Fibroblast of peridontal ligament (primary cell): ENCODE results near the gene MICA.
"Not testable (repeated sequence)": the region's sequence is repeated elsewhere in the genome, so short reads cannot be mapped to it uniquely, and the experiment has no call there.

ENCODE experiments used
- DNase-seq: peaks from one replicate; pipeline ENCODE4 v3.0.0-alpha.2; 2010; ENCODE audit errors: extremely low read depth

The MICA gene

DNA sequence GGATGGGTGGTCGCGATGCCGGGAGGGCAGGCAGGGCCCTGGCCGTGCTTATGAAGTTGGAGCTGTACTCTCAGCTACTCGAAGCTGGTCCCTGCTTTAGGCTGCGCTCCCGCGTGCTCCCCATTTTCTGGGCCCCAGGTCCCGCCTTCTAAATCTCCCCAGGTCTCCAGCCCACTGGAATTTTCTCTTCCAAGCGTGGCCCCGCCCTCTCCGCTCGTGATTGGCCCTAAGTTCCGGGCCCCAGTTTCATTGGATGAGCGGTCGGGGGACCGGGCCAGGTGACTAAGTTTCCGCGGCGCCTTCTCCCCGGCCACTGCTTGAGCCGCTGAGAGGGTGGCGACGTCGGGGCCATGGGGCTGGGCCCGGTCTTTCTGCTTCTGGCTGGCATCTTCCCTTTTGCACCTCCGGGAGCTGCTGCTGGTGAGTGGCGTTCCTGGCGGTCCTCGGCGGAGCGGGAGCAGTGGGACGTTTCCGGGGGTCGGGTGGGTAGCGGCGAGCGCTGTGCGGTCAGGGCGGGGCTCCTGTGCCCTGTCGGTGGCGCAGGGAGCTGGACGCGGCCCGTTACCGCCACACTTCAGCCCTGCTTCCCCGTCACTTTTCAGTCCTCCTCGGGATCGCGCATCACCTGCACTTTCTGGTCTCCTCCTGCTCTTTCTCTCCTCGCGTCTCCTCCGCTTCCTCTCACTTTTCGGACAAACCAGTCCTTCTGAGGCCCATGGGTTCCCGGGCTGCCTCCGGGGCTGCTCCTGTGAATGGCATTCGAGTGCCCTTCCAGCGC lies at the start of gene MICA:
Gene MICA (plus strand): TSS at position 313 of the 778 bp plus-strand sequence. CDS start 38 bp downstream, at position 351.
- DNase-seq = peak; percentile 78

DNA sequence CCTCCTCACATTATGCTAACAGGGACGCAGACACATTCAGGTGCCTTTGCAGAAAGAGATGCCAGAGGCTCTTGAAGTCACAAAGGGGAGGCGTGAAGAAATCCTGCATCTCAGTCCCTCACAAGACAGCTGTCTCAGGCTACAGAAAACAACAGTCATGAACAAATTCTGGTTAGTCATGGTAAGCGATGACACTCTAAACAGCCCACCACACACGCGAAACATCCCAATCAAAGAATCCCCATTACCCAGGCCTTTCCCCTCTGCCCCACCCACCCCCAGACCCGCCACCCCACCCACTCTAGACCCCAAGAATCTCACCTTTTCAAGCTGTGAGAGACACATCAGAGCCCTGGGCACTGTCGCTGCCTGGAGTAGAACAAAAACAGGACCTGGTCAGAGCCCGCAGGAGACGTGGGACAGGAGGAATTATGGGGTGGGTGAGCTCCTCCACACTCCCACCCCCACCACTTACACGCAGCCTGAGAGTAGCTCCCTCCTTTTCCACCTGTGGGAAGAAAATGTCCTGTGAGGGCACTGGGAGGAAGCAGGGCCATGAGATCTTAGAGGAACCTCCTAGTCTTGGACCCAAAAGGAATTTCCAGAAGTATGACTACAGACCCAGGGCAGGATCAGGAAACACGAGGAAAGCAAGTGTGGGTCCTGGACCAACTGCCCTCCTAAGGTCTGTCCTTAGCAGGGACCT lies 49.1 kb upstream of the MICA start:
- no peak for DNase-seq

DNA sequence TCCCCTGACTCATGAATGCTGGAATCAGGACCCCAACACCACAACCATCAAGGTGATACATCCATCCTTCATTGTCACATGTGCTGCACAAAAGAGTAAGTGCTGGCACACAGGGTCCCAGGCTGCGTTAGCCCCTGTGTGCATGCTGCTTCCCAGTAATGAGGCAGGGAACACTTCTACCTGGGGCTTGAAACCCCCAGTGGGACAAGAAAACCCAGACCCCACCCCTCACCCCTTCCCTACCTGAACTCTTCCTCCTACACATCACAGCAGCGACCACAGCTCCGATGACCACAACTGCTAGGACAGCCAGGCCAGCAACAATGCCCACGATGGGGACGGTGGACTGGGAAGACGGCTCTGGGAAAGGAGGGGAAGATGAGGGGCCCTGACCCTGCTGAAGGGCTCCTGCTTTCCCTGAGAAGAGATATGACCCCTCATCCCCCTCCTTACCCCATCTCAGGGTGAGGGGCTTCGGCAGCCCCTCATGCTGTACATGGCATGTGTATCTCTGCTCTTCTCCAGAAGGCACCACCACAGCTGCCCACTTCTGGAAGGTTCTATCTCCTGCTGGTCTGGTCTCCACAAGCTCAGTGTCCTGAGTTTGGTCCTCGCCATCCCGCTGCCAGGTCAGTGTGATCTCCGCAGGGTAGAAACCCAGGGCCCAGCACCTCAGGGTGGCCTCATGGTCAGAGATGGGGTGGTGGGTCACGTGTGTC lies 48.4 kb upstream of the MICA start:
- DNase-seq = no peak

- no peak for DNase-seq
These were observed 47.8 kb upstream of the MICA start for GRCh38 chr6:31355583-31355948.

GRCh38 chr6:31356216-31356945 lies 47.0 kb upstream of the MICA start:
- peak; percentile 35 for DNase-seq

GRCh38 chr6:31356946-31357466 lies 46.4 kb upstream of the MICA start, which contains the start of gene HLA-B:
Gene HLA-B (minus strand): TSS chr6:31357179. CDS start chr6:31357158, 21 bp downstream.
- DNase-seq = peak; percentile 91

GRCh38 chr6:31357886-31358285 lies 45.5 kb upstream of the MICA start:
- DNase-seq = no peak

DNA sequence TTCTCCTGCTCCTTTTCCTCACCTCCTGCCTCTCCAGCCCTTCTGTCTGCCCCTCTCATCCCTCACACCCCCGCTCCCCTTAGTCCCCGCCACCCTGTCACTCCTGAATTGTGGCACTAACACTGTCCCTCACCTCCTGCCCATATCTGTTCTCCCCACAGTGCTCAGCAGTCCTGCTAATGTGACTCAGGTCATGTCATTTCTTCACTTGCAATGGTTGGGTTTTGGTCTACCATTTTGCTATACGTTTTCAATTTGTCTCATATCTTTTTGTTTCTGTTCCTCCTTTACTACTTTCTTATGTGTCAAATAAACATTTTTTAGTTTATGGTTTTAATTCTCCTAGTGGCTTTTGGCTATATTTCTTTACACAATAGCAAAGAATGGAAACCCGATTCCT lies 45.1 kb upstream of the MICA start:
- DNase-seq = no peak

- DNase-seq = no peak
These were observed 43.8 kb upstream of the MICA start for GRCh38 chr6:31359581-31359980.

DNA sequence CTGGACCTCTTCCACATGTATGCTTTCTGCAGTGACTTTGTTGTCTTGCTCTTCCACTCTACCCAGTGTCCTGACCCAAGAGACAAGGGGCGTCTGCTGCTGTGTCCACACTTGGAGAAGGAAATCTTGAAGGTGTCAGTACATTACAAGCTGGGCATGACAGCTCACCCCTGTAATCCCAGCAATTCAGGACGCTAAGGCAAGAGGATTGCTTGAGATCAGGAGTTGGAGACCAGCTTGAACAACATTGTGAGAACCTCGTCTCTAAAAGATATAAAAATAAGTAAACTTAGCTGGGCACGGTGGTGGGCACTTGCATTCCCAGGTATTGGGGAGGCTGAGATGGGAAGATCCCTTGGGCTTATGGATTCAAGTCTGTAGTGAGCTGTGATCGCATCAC lies 40.6 kb upstream of the MICA start:
- DNase-seq = no peak

DNA sequence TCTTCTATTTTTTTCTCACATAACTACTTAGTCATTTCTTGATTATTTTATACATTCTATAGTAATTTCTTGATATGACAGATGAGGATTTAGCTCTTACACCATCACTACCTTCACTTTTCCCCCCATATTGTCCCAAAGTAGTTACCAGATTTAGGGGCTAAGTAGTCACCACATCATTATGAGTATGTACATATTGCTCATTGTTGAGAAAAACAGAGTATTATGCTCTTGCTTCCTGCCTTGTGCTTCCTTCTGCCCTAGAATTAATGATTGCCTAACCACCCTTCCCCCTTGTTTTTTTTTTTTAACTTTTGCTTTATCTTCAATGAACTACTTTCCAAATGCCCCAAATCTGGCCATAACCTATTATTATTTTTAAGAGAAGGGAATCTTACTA lies 39.6 kb upstream of the MICA start:
- DNase-seq = no peak

DNA sequence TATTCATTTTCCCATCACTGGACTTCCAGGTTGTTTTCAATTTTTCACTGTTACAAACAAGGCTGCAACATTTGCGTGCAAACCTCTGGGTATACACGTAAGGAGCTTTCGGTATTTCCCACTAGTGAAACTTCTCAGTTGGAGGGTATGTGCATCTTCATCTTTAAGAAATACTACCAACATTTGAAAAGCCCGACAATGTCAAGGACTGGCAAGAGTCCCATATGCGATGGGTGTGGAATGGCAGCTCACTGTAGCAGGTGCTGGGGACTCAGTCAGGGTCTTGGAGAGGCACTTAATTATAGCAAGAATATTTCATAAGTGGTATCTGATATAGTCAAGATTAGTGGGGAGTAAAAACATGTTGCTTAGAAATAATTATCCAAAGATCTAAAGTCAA lies 37.5 kb upstream of the MICA start:
- no peak for DNase-seq

DNA sequence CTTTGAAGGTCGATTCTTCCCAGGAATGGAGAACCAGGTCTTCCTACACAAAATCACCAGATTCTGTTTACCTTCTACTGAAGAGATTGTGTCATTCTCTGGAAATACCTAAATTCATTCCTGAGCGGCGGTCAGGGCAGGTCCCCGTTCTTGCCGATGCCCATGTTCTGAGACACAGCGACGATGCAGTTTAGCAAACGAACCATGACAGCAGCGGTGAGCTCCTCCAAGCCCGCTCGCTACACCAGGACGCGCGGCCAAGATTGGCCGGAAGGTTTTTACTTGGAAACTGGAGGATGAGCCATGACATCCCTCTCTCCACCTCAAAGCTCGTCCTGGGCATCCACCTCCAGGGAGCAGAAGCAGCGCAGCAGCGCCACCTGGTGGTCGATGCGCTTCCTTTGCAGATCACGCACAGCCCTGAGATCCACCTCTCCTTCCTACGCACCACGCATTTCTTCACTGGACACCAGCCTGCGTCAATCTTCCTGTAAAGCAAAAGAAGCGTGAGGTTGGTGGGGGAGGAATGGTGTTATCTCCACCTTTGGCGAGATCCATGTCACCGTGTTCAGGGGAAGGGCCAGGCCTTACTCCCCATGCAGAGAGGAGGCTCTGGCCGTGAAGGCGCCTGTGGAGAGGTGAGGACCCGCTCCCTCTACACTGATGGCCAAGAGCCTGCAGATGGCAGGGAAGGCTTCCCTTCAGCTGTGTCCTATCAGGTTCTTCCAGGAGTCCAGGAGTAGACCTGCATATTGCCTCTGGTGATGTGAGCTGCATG lies 36.5 kb upstream of the MICA start:
- peak; percentile 87 for DNase-seq

DNA sequence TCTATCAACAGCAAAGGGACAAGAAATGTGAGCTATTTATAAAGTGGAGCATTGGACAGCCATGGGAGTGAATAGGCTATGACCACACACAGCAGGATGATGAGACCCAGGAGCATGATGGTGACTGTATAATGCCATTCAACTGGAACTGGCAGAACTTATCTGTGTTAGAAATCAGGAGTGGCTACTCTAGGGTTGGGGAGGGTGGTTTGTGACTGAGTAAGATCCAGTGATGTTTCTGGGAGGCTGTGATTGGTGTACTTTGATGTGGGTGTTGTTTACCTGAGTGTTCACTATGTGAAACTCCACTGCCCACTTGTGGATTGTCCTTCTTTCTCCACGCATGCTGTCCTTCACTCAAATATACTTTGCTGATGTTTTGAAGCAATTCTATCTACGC lies 34.9 kb upstream of the MICA start:
- DNase-seq = no peak

DNA sequence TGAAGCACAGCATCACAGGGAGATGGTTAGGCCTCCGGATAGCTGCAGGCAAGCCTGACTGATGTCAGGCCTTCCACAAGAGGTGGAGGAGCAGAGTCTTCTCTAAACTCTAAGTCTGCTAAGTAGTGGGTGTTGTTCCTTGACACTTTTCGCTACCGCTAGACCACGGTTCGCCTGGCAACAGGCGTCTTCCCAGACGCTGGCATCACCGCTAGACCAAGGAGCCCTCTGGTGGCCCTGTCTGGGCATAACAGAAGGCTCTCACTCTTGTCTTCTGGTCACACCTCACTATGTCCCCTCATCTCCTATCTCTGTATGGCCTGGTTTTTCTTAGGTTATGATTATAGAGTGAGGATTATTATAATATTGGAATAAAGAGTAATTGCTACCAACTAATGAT lies 29.3 kb upstream of the MICA start:
- DNase-seq = not testable (repeated sequence)

GRCh38 chr6:31375699-31376098 lies 27.7 kb upstream of the MICA start:
- DNase-seq = no peak

- no peak for DNase-seq
These were observed 26.4 kb upstream of the MICA start for GRCh38 chr6:31377029-31377428.

GRCh38 chr6:31378062-31378720 lies 25.2 kb upstream of the MICA start:
- DNase-seq = no peak

GRCh38 chr6:31378721-31379103 lies 24.7 kb upstream of the MICA start:
- DNase-seq = no peak

- DNase-seq = no peak
These were observed 23.5 kb upstream of the MICA start for GRCh38 chr6:31379850-31380249.
